K562 (cell line): ENCODE measurements around the gene ZDHHC8. TPM values are rescaled to one million over a fixed set of nuclear protein-coding genes. Genes with fewer than 3 reads are reported as not detected.

Experiments
- ARID3B ChIP-seq: fragments of 250-450 bp; sonication (Bioruptor Pico); IDR thresholded peaks from 2 replicates; pipeline ENCODE4 v1.4.0; 2020; ENCODE audit warnings: borderline replicate concordance
- CREB3 ChIP-seq: fragments of 450-650 bp; conservative IDR thresholded peaks from 2 replicates; pipeline ENCODE4 v1.6.1; 2016; ENCODE audit warnings: missing genetic modification characterization, low read depth, mild to moderate bottlenecking, missing compliant biosample characterization, moderate library complexity
- EWSR1 ChIP-seq: fragments of 450-650 bp; IDR thresholded peaks from 2 replicates; pipeline ENCODE4 v1.6.1; 2018; ENCODE audit warnings: borderline replicate concordance, mild to moderate bottlenecking, low read depth, moderate library complexity; ENCODE audit not compliant: partially characterized antibody
- GABPA ChIP-seq: fragments of 200-800 bp; sonication (Bioruptor generic); conservative IDR thresholded peaks from 2 replicates; pipeline ENCODE4 v1.6.1; 2016; ENCODE audit warnings: low read depth, missing genetic modification characterization, missing compliant biosample characterization
- NR2F6 ChIP-seq: fragments of 450-650 bp; formaldehyde crosslinking; IDR thresholded peaks from 2 replicates; pipeline ENCODE4 v1.4.0; 2020; ENCODE audit warnings: mild to moderate bottlenecking
- RREB1 ChIP-seq: fragments of 250-450 bp; sonication (Bioruptor Pico); IDR thresholded peaks from 2 replicates; pipeline ENCODE4 v1.4.0; 2020
- SNAPC5 ChIP-seq: fragments of 250-450 bp; sonication (Bioruptor Pico); IDR thresholded peaks from 2 replicates; pipeline ENCODE4 v1.8.0; 2021; ENCODE audit warnings: moderate library complexity, mild to moderate bottlenecking, inconsistent platforms
- STAT5B ChIP-seq: fragments of 250-450 bp; sonication (Bioruptor Pico); IDR thresholded peaks from 2 replicates; pipeline ENCODE4 v1.8.0; 2021; ENCODE audit warnings: mild to moderate bottlenecking, inconsistent platforms
- ZFP91 ChIP-seq: sonication (generic); formaldehyde crosslinking; IDR thresholded peaks from 2 replicates; pipeline ENCODE4 v1.8.0; 2022; ENCODE audit warnings: mild to moderate bottlenecking, missing genetic modification reagents
- ZNF140 ChIP-seq: fragments of 250-450 bp; sonication (Bioruptor Pico); IDR thresholded peaks from 2 replicates; pipeline ENCODE4 v1.8.0; 2021; ENCODE audit warnings: moderate library complexity, mild to moderate bottlenecking, inconsistent platforms
- ZNF274 ChIP-seq: IDR thresholded peaks from 2 replicates; pipeline ENCODE4 v1.6.1; 2011; ENCODE audit warnings: low read depth, mild to moderate bottlenecking, low read length, moderate library complexity, borderline replicate concordance
- ZNF436 ChIP-seq: fragments of 250-450, 450-650 bp; sonication (Bioruptor Pico); formaldehyde crosslinking; IDR thresholded peaks from 2 replicates; pipeline ENCODE4 v1.7.0; 2020; ENCODE audit warnings: mild to moderate bottlenecking
- ZNF507 ChIP-seq: conservative IDR thresholded peaks from 2 replicates; pipeline ENCODE4 v1.6.1; 2017; ENCODE audit warnings: missing genetic modification characterization, missing compliant biosample characterization
- ZNF512 ChIP-seq: IDR thresholded peaks from 2 replicates; pipeline ENCODE4 v1.6.1; 2016; ENCODE audit warnings: missing genetic modification characterization, missing compliant biosample characterization
- polyA plus RNA-seq, 8 experiments: library from polyadenylated mRNA; depleted of rRNA in 4 of 8; stranded (reverse) in 5 of 8; unstranded in 3 of 8; fragments of >200 nt; fragmentation: Nextera tagmentation in 2 of 8; fragmentation: Illumina TruSeq in 1 of 8; extraction: Ambion mirVana in 2 of 8; extraction: Trizol in 1 of 8; gene quantifications; 2 replicates each; pipeline versions ENCODE4 v1.2.1 to v1.2.3, GENCODE V29; 2011 to 2014; ENCODE audit warnings: inconsistent platforms in 1 of 8, missing spikeins in 1 of 8
- total RNA-seq, 7 experiments: library from RNA; depleted of rRNA in 6 of 7; stranded (reverse); fragments of >200 nt in 6 of 7; fragmentation: Illumina TruSeq in 2 of 7; extraction: Trizol in 2 of 7; gene quantifications; 2 replicates each; pipeline versions ENCODE4 v1.2.1 to v1.2.3, GENCODE V29; 2011 to 2021; ENCODE audit warnings: low replicate concordance in 1 of 7

ZDHHC8 gene
- total and polyA plus RNA-seq, 9 of the 15 experiments (the other 6 are each of a cell fraction or from before 2014, with no cell fraction given): 0.04 to 109 (median 16.4) TPM

GRCh38 chr22:20111689-20112622 is 19.6 kb upstream of the ZDHHC8 start (continued):
- TF ChIP-seq RREB1 (no peak), NR2F6 (peak; percentile 91), ZNF512 (tag) (no peak), ZNF140 (CRISPR knock-in tag) (no peak), ZFP91 (no peak), SNAPC5 (CRISPR knock-in tag) (no peak), ARID3B (CRISPR knock-in tag) (peak; percentile 85; the same call in 1 of the 2 replicates), ZNF274 (no peak), STAT5B (CRISPR knock-in tag) (no peak), ZNF507 (no peak), CREB3 (no peak), GABPA (tag) (no peak), ZNF436 (peak; percentile 51), EWSR1 (no peak)
